Renal cortical epithelial cell (primary cell): ENCODE data around the gene MIER3. TPM values are rescaled to one million over a fixed set of nuclear protein-coding genes. Genes with fewer than 3 reads are reported as not detected.

Source experiments
- DNase-seq: peaks from one replicate; pipeline ENCODE4 v3.0.0-alpha.2; 2011; ENCODE audit warnings: low read depth
- total RNA-seq: library from RNA; depleted of rRNA; stranded (reverse); fragments of >200 nt; gene quantifications from 2 replicates; pipeline ENCODE4 v1.2.3, GENCODE V29; 2014

MIER3 gene
- total RNA-seq, 1 donor from 2014 or later, result 43.5 TPM

GRCh38 chr5:56900395-56900794 lies 51.5 kb downstream of the MIER3 start:
- peak; percentile 56 for DNase-seq

GRCh38 chr5:56898213-56898612 lies 53.7 kb downstream of the MIER3 start:
- no peak for DNase-seq

GRCh38 chr5:56896763-56897162 lies 55.2 kb downstream of the MIER3 start:
- no peak for DNase-seq

GRCh38 chr5:56893251-56893951 lies 58.5 kb downstream of the MIER3 start:
- no peak for DNase-seq

GRCh38 chr5:56881571-56881970 lies 70.4 kb downstream of the MIER3 start:
- no peak for DNase-seq

- peak; percentile 84 for DNase-seq
These were observed 75.6 kb downstream of the MIER3 start for GRCh38 chr5:56876327-56876726.

GRCh38 chr5:56873056-56873455 lies 78.9 kb downstream of the MIER3 start:
- DNase-seq, result no peak

GRCh38 chr5:56871777-56872176 lies 80.1 kb downstream of the MIER3 start:
- DNase-seq, result no peak

Other genes starting within 250 kb of the MIER3 start
- 35.6 and 67.5 TPM in 2 replicates for gene MAP3K1, start 136.6 kb downstream of the MIER3 start, total RNA-seq
- gene SETD9, start 42.5 kb downstream of the MIER3 start, total RNA-seq, result 16.3 and 31.3 TPM in 2 replicates
- 74.8 and 91.2 TPM in 2 replicates for gene GPBP1, start 221.9 kb upstream of the MIER3 start, total RNA-seq